HG02973 (cell line): ENCODE measurements around the gene YPEL5.

Experiments
- ATAC-seq: cut with Tn5 transposase; IDR thresholded peaks from one replicate; pipeline ENCODE4 v1.9.1; 2021; ENCODE audit warnings: moderate library complexity; ENCODE audit not compliant: unreplicated experiment

Gene YPEL5

GRCh38 chr2:30164131-30164925 lies 17.5 kb downstream of the YPEL5 start:
- no peak for ATAC-seq

- peak; percentile 94 for ATAC-seq
Observed at GRCh38 chr2:30165050-30165520, 18.3 kb downstream of the YPEL5 start.

GRCh38 chr2:30165617-30166016 lies 18.8 kb downstream of the YPEL5 start:
- no peak for ATAC-seq

GRCh38 chr2:30172627-30173026 lies 25.8 kb downstream of the YPEL5 start:
- ATAC-seq = no peak

DNA sequence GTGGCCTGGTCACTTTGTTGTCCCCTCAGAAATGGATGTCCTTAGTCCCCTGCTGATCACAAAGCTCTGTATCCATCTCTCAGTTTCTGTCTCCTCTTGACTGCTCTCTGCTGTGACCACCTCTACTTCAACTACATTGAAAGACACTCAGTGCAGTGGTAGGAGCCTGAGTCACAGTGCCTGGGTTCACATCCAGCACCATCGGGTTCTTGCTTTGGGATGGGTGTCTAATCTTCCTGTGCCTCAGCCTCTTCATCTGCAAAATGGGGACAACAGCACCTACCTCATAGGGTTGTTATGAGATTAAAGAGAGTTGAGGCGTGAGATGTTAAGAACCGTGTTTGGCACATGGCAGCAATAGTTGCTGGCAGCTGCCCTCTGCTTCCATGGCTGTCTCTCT lies 30.6 kb downstream of the YPEL5 start:
- no peak for ATAC-seq

DNA sequence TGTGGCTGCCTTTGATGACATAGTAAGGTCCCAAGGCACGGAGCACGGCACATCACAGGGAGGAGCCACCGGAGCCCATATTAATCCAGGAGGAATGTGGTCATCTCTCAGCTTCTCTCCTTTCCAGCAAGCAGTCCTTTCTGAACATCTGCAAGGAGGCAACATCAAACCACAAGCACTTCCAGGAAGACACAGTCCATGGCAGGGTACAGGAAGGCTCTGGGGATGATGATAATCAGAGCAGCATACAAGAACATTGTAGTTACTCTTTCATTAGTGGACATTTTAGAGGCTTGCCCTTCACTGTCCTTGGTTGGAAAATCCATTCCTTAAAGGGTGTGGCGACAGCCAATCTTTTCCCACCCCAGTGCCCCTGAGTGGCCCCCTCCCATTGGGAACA lies 31.1 kb downstream of the YPEL5 start:
- ATAC-seq = no peak

- no peak for ATAC-seq
Observed at GRCh38 chr2:30178618-30179434, 32.0 kb downstream of the YPEL5 start.

DNA sequence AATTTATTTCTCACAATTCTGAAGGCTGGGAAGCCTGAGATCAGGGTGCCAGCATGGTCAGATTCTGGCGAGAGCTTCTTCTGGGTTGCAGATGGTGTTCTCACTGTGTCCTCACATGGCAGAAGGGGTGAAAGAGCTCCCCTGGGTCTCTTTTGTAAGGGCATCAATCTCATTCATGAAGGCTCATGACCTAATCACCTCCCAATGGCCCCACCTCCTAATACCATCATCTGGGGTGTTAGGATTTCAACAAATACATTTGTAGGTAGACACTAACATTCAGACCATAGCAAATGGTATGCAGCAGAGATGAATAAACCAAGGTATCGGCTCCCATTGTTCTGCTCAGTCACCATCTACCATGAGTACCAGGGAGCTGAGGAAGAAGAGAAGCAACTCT lies 32.7 kb downstream of the YPEL5 start:
- no peak for ATAC-seq

- no peak for ATAC-seq
Observed at GRCh38 chr2:30180226-30180625, 33.4 kb downstream of the YPEL5 start.

DNA sequence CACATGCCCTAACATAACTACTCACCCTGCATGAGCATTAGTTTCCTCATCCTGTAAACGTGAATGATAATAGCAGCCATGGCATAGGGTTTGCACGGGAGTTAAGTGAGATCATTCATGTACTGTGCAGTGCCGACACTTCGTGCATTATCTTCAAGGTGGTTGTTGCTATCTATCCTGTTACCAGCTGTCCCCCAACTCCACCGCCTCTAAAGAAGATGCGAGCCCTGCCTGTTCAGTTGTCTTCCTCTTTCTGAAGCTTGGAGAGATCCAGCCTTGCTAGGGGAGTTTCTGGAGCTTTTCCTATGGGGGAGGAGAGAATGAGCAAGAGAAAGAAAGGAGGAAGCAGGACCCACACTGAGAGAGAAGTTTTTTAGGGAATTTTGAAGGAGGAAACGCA lies 34.4 kb downstream of the YPEL5 start:
- ATAC-seq = no peak

DNA sequence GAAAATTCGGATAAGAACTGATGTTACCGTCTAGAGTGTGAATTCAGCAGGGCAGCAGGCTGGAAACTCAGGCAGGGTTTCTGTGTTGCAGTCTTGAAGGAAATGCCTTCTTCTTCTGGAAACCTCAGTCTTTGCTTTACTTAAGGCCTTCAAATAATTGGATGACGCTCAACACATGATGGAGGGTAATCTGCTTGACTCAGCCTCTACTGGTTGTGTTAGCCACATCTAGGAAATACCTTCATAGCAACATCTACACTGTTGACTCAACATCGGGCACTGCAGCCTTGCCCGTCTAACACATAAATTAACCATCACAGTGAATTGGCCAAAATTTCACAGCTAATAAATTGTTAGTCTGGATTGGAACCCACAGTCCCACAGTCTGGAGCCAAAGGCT lies 37.2 kb downstream of the YPEL5 start:
- ATAC-seq = no peak

DNA sequence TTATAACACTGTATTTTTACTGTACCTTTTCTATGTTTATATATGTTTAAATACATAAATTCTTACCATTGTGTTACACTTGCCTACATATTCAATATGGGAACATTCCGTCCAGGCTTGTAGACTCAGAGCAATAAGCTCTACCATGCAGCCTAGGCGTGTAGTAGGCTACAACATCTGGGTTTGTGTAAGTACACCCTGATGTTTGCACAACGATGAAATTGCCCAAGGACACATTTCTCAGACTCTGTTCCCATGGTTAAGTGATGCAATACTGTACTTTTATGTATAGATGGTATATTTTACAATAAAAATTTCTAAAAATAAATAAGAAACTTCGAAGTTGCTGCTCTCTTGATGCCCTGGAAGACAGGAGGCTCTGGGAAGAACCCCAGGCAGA lies 38.4 kb downstream of the YPEL5 start:
- no peak for ATAC-seq

DNA sequence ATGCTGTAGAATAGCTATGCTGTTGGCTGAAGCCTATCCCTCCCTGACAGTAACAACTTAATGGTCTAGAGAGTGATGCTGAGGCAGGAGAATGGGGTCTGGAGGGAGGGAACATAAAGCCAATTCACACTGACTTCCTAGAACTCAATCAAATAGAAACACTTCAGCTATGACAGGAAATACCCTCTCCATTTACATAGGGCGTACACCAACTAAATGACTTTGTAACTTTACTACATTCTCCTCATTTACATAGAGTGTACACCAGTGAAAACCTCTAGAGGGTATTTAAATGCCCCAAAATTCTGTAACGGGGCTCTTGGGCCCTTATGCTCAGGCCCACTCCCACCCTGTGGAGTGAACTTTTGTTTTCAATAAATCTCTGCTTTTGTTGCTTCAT lies 41.5 kb downstream of the YPEL5 start:
- ATAC-seq = no peak

GRCh38 chr2:30190637-30191036 lies 43.8 kb downstream of the YPEL5 start:
- no peak for ATAC-seq

DNA sequence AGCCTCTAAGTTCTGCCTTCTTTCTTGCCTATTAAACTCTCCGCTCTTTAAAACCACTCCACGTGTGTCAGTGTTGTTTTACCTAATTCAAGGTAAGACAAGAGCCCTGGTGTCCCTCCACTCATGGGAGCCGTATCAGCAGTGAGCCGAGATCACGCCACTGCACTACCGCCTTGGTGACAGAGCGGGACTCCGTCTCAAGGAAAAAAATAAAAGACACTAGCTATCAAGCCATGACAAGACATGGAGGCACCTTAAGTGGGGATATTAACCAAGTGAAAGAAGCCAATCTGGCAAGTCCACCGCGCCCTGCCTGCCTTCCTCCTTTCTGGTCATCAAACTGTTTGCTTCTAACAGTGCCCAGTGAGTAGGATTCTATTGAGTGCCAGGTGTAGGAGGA lies 44.3 kb downstream of the YPEL5 start:
- ATAC-seq = no peak

GRCh38 chr2:30191819-30192271 lies 45.0 kb downstream of the YPEL5 start:
- ATAC-seq = no peak

DNA sequence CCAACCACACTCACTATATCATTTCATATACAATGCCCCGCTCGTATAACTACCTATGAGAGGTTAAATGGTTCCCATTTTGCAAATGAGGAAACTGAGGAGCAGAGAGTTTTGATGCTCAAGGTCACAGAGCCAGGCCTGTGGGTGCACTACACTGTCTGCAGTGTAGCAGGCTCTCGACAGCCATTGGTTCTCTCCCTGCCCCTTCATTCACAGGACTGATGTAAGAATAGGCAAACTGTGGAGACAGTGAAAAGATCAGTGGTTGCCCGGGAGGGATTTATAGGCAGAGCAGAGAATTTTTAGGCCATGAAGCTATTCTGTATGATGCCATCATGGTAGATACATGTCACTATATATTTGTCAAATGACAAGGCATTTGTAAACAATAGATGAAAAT lies 45.5 kb downstream of the YPEL5 start:
- ATAC-seq = no peak

GRCh38 chr2:30193104-30193681 lies 46.4 kb downstream of the YPEL5 start:
- no peak for ATAC-seq

DNA sequence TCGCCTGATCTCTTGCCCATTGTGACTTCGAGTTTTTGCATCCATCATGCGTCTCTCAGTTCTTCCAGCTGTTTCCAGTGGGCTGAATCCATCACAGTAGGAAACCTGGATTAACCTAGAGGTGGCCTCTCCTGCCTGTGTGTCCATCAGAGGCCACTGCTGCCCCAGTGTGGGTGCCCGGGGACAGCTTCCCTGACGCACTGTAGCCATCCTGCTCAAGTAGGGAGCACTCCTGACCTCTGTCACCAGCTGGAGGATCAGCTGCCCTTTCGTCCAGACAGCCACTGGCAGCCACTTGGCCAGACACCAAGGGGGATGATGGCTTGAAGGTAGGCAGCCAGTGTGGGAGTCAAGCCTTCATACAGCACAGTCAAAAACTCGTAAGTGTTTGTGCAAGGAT lies 47.6 kb downstream of the YPEL5 start:
- no peak for ATAC-seq

DNA sequence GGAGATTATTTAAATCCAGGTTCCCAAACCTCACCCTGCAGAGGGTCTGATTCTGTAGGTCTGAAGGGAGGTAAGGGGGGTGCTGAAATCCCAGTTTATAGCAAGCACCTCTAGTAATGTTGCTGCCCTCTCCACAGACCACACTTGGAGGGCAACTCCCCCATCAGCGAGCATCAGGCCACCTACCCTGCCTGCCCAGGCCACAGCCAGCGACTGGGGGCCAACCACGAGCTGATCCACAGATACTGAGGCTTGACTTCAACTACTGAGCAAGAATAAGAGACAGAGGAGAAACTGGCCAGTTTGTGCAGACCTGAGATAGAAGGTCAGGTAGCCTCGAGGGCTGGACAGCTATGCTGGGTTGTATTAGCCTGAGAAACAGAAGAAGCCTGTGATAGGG lies 48.2 kb downstream of the YPEL5 start:
- no peak for ATAC-seq

GRCh38 chr2:30197570-30198192 lies 50.9 kb downstream of the YPEL5 start:
- no peak for ATAC-seq
